Tibial nerve (tissue), 4 donors: Measurements from ENCODE around the gene TSPAN3. TPM values are rescaled to one million over a fixed set of nuclear protein-coding genes. Genes with fewer than 3 reads are reported as not detected.

Experiments
- DNase-seq, 2 donors: peaks; one replicate each; pipeline ENCODE4 v3.0.0-alpha.2; 2019; ENCODE audit warnings: low spot score in 2 of 2
- H3K27ac ChIP-seq, 4 donors: fragments of 200-600 bp; sonication (generic) in 3 of 4; one replicate each; pipeline ENCODE4 v1.5.1; 2017 to 2019; ENCODE audit warnings: mild to moderate bottlenecking in 1 of 4
- H3K27me3 ChIP-seq, 2 donors: fragments of 200-600 bp; sonication (generic) in 1 of 2; one replicate each; pipeline versions ENCODE4 v1.5.1 to v1.6.0; 2017 to 2019
- H3K36me3 ChIP-seq, 3 donors: fragments of 200-600 bp; sonication (generic); one replicate each; pipeline ENCODE4 v1.5.1; 2018 to 2019
- H3K4me1 ChIP-seq, 4 donors: fragments of 200-600 bp; sonication (generic) in 3 of 4; one replicate each; pipeline ENCODE4 v1.5.1; 2017 to 2019
- H3K4me3 ChIP-seq, 4 donors: fragments of 200-600 bp; sonication (generic) in 3 of 4; one replicate each; pipeline ENCODE4 v1.5.1; 2017 to 2019; ENCODE audit warnings: mild to moderate bottlenecking in 1 of 4, moderate library complexity in 1 of 4
- H3K9me3 ChIP-seq, 4 donors: fragments of 200-600 bp; sonication (generic) in 3 of 4; one replicate each; pipeline ENCODE4 v1.5.1; 2017 to 2019
- EP300 ChIP-seq, 2 donors: sonication (generic); formaldehyde crosslinking; IDR thresholded peaks; one replicate each; pipeline ENCODE4 v1.6.1; 2017; ENCODE audit warnings: antibody characterized with exemption in 2 of 2, mild to moderate bottlenecking in 1 of 2
- POLR2A ChIP-seq, 2 donors: fragments of 450-650 bp; IDR thresholded peaks; one replicate each; pipeline ENCODE4 v1.6.1; 2017; ENCODE audit warnings: antibody characterized with exemption in 2 of 2, mild to moderate bottlenecking in 2 of 2, moderate library complexity in 2 of 2
- WGBS, 2 donors: methylation state at CpG; one replicate each; pipeline ENCODE4 v1.1.5; 2018; 5-methylcytosine and 5-hydroxymethylcytosine counted together
- total RNA-seq, 4 donors: library from RNA; depleted of rRNA; stranded (reverse); fragments of >200 nt; gene quantifications; one replicate each; pipeline ENCODE4 v1.1.0, GENCODE V29; 2016
- TF ChIP-seq, protein P1 (sequence below), 5 experiments: fragments of 200-600 bp in 3 of 5; fragments of 450-650 bp in 2 of 5; sonication (generic) in 3 of 5; IDR thresholded peaks; one replicate each; pipeline ENCODE4 v1.5.1; 2016 to 2019; ENCODE audit warnings: antibody characterized with exemption in 5 of 5, mild to moderate bottlenecking in 3 of 5, moderate library complexity in 2 of 5

TSPAN3 gene
- total RNA-seq, 4 donors from 2014 or later: 155 to 229 (median 203) TPM

DNA sequence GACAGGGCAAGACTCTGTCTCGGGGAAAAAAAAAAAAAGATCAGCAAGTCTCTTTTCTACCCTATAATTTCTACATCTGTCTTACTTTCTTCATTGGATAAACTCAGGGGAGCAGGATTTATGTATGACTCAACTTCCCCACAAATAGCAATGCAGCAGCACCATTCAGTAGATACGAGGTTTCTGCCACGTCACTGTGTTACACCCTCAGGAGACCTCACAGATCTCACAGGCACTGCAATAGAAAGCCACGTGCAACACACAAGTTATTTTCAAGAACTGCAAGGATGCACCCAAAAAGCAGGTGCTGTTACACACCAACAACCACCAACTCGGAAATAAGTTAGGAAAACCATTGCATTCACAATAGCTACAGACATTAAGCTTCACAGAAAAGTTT is 30.2 kb downstream of the TSPAN3 start:
- 61 to 83% methylated on average over 5 of the region's 5 CpGs for WGBS, 2 donors
- Histone ChIP-seq H3K27ac (no peak overlapping the region), H3K4me3 (no peak overlapping the region), H3K4me1 (peaks cover 0 to 31% (median 2%) of the 10 kb centered on the region in 4 donors), H3K9me3 (no peaks in the 10 kb centered on the region), H3K36me3 (peaks cover 0 to 51% (median 0%) of the 10 kb centered on the region in 3 donors), H3K27me3 (no peaks in the 10 kb centered on the region)
- TF ChIP-seq, protein P1, sequence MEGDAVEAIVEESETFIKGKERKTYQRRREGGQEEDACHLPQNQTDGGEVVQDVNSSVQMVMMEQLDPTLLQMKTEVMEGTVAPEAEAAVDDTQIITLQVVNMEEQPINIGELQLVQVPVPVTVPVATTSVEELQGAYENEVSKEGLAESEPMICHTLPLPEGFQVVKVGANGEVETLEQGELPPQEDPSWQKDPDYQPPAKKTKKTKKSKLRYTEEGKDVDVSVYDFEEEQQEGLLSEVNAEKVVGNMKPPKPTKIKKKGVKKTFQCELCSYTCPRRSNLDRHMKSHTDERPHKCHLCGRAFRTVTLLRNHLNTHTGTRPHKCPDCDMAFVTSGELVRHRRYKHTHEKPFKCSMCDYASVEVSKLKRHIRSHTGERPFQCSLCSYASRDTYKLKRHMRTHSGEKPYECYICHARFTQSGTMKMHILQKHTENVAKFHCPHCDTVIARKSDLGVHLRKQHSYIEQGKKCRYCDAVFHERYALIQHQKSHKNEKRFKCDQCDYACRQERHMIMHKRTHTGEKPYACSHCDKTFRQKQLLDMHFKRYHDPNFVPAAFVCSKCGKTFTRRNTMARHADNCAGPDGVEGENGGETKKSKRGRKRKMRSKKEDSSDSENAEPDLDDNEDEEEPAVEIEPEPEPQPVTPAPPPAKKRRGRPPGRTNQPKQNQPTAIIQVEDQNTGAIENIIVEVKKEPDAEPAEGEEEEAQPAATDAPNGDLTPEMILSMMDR (IDR thresholded peaks at IDR 0.05): no peak
- no peak for TF ChIP-seq EP300 (IDR thresholded peaks at IDR 0.05)
- no peak for TF ChIP-seq POLR2A (IDR thresholded peaks at IDR 0.05)
- no peak for DNase-seq

DNA sequence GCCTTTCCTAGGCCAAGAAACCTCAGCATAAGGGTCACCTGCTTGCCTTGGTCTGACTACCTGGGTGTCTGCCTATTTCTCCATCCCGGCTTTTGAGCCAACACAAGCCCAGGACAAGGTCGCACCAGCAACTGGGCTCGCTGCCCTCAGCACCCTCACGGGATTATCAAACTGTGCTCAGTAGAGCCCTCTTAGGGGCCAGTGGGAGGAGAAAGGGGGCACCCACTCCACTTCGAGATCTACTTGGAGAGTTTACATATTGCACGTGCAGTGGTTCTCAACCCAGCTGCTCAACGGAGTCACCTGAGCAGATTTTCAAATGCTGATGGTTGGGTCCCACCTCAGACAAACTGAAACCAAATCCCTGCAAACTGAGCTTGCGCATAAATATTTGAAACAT is 31.1 kb downstream of the TSPAN3 start:
- H3K9me3 ChIP-seq: no peaks in the 10 kb centered on the region
- TF ChIP-seq, protein P1 (IDR thresholded peaks at IDR 0.05): no peak
- TF ChIP-seq POLR2A (IDR thresholded peaks at IDR 0.05): no peak
- no peak for TF ChIP-seq EP300 (IDR thresholded peaks at IDR 0.05)
- no peak overlapping the region for H3K4me3 ChIP-seq
- peaks cover 0 to 31% (median 4%) of the 10 kb centered on the region in 4 donors for H3K4me1 ChIP-seq
- no peaks in the 10 kb centered on the region for H3K27me3 ChIP-seq
- DNase-seq: no peak
- peaks cover 0 to 46% (median 0%) of the 10 kb centered on the region in 3 donors for H3K36me3 ChIP-seq
- H3K27ac ChIP-seq: no peak overlapping the region
- WGBS, 2 donors: 90% methylated on average over 5 of the region's 8 CpGs; no CpG with 5 or more reads in 1 of the 2 donors

DNA sequence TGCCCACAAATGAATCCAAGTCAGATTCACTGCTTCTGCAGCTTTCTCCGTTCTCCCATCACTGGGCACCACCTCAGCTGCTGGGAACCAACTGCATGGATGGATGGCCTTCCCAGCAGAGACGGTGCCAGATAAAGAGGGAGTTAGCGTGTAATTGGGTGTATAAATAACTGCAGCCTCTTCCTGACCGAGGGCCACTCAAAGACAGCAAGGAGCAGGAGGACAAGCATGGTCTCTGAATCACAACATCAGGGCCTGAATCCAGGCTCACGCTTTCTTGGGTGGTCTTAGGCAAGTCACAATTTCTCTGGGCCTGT is 31.7 kb downstream of the TSPAN3 start:
- no peak for DNase-seq
- H3K27me3 ChIP-seq: no peaks in the 10 kb centered on the region
- H3K4me1 ChIP-seq: peaks cover 0 to 31% (median 5%) of the 10 kb centered on the region in 4 donors
- no peak for TF ChIP-seq EP300 (IDR thresholded peaks at IDR 0.05)
- TF ChIP-seq, protein P1 (IDR thresholded peaks at IDR 0.05): no peak
- no peak for TF ChIP-seq POLR2A (IDR thresholded peaks at IDR 0.05)
- no peak overlapping the region for H3K27ac ChIP-seq
- H3K36me3 ChIP-seq: peaks cover 0 to 42% (median 0%) of the 10 kb centered on the region in 3 donors
- WGBS, 2 donors: 68% methylated on average over 5 of the region's 5 CpGs; no CpG with 5 or more reads in 1 of the 2 donors
- H3K4me3 ChIP-seq: no peak overlapping the region
- no peaks in the 10 kb centered on the region for H3K9me3 ChIP-seq

DNA sequence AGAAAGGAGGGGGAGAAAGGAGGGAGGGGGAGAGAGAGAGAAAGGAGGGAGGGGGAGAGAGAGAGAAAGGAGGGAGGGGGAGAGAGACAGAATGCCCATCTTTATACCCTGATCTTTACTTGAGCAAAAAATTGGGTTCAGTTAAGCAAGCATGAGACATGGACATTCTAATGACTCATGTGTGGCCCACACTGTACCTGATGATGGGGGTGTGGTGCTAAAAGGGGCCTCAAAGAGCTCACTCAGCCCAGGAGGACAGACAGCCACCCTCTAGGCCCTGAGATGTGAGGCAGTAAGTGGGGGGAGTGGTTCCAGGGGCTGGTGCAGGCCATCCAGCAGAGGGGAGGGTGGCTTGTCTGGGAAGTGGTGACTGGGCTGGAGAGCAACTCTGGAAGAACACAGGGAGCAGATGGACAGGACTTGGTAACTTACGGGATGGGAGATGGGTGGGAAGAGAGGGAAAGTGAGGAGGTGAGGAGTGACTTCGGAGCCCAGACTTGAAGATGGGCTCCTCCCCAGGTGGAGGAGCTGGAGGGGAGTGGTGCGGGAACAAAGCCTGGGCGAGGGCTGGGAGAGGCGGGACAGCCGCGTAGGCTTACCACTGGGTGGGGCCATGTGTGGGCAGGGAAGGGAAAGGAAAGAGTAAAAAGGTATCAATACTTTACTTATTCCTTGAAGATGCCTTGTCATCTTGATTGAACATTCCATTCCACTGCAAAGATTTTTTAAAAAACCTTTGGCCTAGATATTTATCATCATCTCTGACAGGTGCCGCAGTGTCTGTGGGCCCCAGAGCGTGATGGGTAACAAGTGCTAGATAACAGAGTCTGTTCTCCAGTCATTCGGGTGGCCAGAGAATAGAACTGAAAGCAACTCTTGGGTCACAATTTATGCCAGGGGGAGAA is 32.3 kb downstream of the TSPAN3 start:
- Histone ChIP-seq H3K27ac (no peak overlapping the region), H3K36me3 (peaks cover 0 to 36% (median 0%) of the 10 kb centered on the region in 3 donors), H3K27me3 (no peaks in the 10 kb centered on the region), H3K4me3 (no peak overlapping the region), H3K4me1 (peaks cover 0 to 34% (median 5%) of the 10 kb centered on the region in 4 donors), H3K9me3 (no peaks in the 10 kb centered on the region)
- WGBS, 2 donors: 90% methylated on average over 10 of the region's 10 CpGs; no CpG with 5 or more reads in 1 of the 2 donors
- no peak for TF ChIP-seq EP300 (IDR thresholded peaks at IDR 0.05)
- TF ChIP-seq POLR2A (IDR thresholded peaks at IDR 0.05): no peak
- TF ChIP-seq, protein P1 (IDR thresholded peaks at IDR 0.05): no peak
- no peak for DNase-seq
